Prostate gland (tissue), 2 donors: ENCODE measurements around the gene SURF6.

Experiments
- POLR2AphosphoS5 ChIP-seq: sonication (generic); formaldehyde crosslinking; IDR thresholded peaks from one replicate; pipeline ENCODE4 v1.6.1; 2017; ENCODE audit warnings: antibody characterized with exemption
- TF ChIP-seq, protein P1 (sequence below), 4 experiments: fragments of 200-600 bp in 2 of 4; fragments of 450-650 bp in 2 of 4; sonication (generic) in 2 of 4; IDR thresholded peaks; 1 replicate in 3 of 4; 2 replicates in 1 of 4; pipeline ENCODE4 v1.5.1; 2016 to 2019; ENCODE audit warnings: antibody characterized with exemption in 4 of 4, mild to moderate bottlenecking in 2 of 4, moderate library complexity in 2 of 4

- TF ChIP-seq POLR2AphosphoS5 = no peak
- TF ChIP-seq, protein P1, sequence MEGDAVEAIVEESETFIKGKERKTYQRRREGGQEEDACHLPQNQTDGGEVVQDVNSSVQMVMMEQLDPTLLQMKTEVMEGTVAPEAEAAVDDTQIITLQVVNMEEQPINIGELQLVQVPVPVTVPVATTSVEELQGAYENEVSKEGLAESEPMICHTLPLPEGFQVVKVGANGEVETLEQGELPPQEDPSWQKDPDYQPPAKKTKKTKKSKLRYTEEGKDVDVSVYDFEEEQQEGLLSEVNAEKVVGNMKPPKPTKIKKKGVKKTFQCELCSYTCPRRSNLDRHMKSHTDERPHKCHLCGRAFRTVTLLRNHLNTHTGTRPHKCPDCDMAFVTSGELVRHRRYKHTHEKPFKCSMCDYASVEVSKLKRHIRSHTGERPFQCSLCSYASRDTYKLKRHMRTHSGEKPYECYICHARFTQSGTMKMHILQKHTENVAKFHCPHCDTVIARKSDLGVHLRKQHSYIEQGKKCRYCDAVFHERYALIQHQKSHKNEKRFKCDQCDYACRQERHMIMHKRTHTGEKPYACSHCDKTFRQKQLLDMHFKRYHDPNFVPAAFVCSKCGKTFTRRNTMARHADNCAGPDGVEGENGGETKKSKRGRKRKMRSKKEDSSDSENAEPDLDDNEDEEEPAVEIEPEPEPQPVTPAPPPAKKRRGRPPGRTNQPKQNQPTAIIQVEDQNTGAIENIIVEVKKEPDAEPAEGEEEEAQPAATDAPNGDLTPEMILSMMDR (IDR thresholded peaks at IDR 0.05) = no peak
Observed at GRCh38 chr9:133375116-133375723, 39.2 kb upstream of the SURF6 start.
